ENCODE measurements around the gene HCN4.

HCN4 gene

DNA sequence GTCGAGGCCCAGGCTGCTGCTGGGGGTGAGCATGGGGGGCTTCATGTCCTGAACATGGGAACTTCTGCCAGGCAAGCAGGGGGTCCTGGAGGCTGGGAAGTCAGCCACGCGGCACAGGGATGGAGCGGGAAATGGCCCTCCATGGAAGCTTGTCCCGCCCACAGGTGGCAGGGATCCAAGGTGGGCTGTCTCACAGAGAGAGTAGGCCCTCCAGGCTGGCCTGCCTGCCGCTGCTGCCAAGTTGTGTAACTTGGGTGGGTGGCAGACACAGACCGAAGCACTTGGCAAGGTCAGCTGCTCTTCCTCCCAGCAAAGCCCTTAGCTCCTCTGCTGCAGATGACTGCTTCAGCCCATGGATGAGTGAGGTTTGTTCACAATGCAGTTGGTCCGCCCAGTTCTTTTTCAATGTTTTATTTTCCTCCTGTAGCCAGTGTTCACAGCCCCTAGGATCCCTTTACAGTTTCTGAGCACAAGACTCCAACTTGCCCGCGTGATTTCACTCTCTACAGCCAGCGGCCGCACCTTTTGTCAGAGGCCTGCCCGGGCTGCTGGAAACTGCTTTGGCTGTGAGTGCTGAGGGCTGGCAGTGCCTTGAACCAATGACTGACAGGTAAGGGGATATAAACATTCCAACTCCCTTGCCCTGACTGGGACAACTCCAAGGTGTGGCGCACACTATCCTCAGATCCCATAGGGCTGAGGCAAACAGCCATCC is 26.7 kb downstream of the HCN4 start:
- DNase-seq: peak; percentile 59

DNA sequence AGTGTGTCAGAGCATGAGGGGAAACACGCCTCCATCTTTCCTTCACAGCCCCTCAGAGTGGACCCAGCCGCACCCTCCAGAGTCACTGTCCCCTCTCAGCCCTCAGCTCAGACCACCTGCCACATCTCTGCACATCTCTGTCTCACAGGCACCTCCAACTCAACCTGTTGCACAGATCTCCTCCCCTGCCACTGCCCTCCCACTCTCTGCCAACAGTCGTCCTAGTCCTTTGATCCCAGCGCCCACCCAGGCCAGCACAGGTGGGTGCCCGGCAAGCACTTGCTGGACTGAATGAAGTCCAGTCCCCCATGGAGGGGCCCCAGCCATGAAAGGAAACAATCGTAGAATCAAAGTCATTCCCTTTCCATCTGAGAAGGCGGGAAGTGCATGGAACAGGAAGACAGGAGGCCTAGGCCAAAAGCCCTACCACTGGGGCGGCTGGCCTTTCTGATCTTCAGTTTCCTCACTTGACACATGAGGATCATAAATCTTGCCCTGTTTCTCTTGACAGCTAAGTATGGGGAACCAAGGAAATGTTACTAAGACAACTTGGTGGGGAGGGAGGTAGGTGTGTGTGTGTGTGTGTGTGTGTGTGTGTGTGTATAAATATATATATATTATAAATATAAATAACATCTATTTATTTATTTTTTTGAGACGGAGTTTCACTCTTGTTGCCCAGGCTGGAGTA is 28.1 kb downstream of the HCN4 start:
- DNase-seq: no peak

DNA sequence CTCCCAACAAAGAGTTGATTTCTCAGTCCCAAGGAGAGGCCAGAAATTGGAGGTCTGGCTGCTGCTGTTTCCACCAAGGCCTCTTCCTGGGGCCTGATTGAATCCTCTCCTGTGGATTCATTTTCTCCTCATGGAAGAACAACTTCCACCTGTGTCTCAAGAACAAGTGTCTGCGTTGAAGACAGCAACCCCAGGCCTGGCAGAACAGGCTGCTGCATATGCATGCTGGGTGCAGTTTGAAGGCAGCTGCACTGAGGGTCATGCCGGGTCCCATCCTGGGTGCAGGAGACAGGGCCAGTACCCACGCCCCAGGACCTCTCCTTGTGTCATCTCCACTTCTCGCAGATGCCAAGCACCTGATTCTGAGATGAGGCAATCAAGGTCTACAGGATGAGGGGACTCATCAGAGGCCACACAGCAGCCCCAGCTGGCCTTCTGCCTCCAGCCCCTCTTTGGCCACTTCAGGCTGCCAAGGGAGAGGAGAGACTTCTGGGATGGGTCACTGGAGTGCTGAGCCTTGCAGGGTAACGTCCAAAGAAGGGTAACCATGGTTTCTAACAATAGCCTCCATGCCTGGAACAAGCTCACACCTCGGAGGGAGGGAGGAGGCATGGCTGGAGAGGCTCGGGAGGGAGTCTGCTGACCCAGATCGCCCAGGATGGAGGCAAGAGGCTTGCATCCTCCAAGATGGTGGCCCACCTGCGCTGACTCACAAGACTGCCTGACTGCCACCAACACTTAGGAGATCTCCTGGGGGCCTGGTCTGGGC is 30.0 kb downstream of the HCN4 start:
- no peak for DNase-seq

DNA sequence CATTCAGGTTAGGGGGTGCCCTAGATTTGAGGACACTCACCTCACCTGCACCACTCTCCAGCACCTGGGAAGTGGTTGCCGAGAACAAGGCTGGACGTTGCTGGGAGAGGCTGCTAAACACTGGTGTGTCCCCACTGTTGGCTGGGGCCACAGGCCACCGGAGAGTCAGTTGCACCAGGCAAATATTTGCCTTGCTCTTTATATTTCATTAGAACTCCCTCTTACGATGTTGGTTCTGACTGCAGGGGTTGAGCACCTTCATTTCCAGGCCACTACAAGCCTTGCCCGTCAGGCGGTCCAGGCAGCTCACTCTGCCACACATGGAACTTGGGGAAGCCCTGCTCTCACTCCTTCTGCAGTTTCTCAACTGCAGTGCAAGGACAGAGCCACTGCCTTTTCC is 30.7 kb downstream of the HCN4 start:
- DNase-seq: no peak

DNA sequence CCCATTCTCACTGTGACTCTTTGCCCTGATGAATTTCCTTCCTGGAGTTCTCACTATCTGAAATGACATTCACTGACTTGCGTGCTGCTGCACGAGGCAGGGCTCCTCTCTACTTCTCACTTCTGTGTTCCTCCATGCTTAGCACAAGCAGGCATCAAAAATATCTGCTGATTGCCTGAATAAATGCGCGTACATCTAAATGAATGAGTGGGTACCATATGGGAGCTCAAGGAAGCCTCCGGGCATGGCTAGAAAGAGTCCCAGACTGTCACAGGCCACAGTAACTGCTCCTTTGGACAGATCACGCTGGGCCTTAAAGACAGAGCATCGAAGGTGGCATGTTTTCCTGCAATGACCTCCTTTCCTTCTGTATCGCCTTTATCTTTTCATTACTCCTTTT is 31.6 kb downstream of the HCN4 start:
- DNase-seq: no peak

DNA sequence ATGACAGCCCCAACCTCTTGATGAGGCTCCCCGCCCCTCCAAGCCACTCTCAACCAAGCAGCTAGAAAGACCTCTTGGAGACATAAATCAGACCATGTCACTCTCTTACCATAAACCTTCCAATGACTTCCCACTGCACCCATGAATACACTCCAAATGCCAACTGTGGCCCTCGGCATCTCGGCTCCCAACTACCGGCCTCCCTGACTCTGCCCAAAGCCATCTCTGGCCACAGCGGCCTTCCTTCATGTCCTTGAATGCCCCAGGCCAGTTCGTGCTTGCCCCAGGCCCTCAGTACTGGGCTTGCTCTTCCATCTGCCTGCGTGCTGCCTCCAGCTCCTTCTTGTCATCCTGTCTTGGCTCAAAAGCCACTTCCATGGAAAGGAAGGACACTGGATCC is 32.0 kb downstream of the HCN4 start:
- DNase-seq: no peak

DNA sequence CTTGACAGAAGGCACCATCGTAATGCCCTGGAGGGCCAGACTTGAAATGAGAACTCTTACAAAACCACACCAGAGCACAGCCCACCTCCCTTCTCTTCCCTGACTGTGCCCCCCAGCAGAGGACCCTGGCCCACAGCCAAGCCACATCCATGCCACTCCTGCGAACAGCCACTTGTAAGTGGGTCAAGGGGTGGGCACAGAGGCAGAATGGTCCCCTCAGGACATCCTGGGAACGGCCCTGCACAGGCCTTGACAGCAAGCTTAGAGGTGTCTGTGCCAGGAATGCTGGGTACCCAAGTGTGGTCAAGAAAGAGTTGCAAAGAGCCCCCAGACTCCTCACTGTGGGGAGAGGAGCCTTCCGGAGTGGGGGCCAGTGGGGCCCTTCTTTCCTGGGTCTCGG is 33.3 kb downstream of the HCN4 start:
- DNase-seq: no peak

DNA sequence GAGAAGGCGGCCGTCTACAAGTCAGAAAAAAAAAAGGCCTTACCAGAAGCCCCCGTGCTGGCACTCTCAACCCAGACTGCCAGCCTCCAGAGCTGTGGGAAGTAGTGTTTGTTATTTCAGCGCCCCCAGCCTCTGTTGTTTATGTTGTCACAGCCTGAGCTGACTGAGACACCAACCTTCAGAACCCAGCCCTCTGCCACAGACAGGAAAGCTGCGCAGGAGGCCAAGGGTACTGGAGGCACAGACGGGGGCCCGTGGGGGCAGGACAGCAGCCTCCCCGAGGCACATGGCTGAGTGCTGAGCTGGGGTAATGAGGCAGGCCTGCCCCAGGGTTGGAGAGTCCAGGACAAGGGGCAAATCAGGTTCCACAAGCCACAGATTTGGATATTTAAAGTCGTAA is 33.7 kb downstream of the HCN4 start:
- no peak for DNase-seq

DNA sequence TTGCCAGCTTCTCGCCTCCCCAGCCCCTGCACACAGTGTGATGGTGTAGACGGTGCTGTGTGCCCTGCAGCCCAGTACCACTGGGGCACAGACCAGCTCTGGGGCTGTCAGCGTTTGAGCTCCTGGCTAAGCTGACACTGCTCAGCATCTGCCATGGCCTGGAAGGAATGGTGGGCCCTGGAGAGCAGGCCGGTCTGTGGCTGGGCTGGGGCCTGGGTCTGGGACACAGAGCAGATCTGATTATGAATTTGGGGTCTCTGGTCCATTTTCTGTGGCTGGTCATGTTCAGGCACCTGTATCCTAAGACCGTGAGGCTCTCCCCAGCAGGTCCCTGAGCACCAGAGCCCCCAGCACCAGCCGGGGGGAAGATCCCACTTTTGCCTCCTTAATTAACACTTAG is 34.7 kb downstream of the HCN4 start:
- DNase-seq: no peak

DNA sequence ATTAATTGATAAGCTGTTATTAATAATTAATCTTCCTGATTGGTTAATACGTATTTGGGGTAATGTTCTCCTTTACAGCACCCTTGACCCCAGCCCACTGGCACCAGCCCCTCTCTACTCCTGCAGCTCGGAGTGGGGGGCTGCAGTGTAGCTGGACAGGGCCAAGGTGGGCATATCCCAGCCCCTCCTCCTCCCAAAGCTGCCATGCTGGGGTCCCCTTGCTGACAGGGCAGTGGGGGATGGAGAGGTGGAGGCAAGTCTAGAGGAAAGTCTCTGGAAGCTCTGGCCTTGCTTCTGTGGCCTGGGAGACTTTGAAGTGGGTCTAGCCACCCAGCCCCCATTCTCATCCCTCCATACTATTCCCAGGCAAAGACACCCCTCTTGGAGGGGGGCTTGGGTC is 35.8 kb downstream of the HCN4 start:
- no peak for DNase-seq

DNA sequence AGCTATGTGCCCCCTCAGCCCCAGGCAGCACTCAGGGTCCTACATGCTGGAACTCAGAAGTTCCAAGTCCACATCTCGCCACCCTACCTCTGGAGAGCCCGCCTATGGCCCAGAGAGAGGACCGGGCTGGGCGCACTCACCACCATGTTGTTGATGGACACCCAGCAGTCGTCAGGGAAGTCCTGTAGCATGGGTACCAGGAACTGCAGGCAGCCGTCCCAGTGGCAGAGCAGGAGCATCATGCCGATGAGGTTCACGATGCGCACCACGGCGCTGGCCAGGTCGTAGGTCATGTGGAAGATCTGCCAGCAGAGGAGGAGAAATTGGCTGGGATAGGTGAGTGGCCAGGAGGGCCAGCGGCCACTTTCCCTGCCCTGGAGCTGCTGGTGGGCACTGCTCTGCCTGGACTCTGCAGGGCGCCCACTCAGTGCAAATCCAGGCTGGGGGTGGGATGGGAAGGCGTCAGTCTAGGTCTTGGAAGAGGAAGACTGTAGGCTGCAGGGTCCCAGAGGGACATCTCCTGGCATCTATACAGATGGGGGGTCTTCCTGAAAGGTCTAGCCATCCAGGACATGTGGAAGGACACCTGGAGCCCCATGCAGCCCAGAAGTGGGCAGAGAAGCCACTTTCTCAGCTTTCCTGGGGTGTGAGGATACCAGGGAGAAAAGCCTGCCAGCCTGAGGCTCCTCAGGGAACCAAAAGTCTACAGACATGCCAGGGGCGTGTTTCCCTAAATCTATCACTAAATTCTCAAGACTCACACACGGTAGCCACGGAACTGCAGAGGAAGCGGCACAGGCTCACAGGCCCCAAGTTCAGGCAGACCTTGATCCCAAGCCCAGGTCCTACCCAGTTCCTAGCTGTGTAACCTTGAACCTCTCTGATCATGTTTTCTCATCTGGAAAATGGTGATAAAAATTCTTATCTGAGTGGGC is 36.5 kb downstream of the HCN4 start:
- DNase-seq: no peak

DNA sequence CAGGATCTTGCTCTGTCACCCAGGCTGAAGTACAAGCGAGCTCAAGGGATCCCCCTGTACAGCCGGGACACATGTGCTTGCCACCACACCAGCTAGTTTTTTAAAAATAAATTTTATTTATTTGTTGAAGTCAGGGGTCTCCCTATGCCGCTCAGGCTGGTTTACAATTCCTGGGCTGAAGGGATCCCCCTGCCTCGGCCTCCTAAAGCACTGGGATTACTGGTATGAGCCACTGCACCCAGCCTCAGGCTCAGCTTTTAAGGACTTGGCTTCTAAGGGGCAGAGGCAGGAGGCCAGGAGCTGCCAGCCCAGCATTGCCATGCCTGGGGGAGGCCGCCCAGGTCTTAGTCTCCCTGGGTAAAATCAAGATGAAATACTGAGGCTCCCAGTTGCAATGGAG is 37.3 kb downstream of the HCN4 start:
- no peak for DNase-seq

DNA sequence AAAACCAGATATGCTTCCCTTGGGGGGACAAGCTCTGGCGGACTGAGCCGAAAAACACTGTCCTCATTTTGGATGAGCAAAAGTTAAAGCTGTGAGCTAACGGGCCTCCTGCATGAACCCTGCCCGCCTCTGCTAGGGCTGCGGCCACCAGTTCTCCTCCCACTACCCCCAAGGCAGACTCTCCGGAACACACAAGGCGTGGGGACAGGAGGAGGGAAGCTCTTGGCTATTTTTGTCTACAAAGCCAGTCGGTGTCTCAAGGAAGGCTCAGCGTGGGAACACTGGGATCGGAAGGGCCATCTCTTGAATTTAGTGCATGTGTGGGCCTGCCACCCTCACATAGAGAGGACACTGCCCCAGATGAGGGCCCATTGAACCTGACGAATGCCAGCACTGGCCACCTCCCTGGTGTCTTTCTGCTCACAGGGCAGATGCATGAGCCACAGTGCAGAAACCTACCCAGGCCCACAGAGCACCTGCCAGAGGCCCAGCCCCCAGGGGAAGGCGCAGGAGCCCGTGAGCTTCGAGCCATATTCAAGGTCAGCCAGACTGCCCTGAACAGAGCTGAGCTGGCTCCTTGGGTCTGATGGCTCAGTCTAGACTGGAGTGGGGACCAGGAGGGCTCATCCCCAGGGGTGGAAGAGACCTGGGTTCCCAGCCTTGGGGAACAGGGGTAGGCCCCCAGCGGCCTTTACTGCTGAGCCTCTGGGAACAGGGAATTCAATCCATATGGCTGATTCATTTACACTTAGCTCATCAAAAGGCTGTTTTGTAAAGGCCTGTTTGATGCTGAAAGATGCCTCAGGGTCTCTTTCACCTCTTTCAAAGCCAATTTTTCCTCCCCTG is 38.3 kb downstream of the HCN4 start:
- no peak for DNase-seq

DNA sequence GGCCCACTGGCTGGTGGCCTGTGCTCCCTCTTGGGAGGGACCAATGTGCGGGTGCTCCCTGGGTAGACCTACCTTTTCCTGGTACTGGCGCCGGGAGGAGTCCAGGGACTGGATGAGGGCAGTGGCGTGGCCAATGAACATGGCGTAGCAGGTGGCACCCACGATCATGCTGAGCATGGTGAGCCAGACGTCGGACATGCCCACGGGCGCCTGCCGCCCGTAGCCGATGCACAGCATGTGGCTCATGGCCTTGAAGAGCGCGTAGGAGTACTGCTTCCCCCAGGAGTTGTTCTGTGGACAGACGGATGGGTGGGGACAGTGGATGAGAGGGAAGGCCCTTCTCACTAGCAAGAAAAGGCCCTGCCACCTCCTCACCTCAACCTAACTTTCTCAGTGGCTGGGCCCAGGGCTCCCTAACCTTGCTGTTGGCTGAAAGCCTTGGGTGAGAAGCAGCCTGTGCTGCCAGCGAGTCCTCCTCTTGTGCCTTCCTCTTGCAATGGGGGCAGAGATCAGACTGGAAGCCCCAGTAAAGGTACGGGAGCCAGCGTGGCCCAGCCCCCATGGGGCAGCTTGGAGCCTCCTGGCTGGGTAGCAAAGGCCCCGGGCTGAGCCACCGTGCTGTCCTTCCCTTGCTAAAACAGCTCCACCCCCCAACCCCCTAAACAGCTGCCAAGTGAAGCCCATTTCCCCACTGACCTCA is 39.1 kb downstream of the HCN4 start:
- no peak for DNase-seq

DNA sequence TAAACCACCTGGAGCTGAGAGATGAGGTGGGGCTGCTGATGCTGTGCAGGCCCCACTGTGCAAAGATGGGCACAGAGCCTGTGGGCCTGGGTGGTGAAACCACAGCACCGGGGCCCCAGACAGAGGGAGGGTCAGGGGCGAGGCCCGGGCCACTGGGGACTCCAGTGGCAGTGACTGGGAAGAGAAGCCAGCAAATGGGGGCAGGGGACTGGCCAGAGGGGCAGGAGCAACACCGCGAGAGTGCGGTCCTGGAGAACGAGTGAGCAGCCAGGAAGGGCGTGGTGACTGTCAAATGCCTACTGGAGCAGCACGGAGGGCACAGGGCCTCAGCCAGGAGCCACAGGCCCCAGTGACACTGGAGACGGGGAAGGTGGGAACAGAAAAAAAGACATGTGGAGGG is 39.8 kb downstream of the HCN4 start:
- no peak for DNase-seq

DNA sequence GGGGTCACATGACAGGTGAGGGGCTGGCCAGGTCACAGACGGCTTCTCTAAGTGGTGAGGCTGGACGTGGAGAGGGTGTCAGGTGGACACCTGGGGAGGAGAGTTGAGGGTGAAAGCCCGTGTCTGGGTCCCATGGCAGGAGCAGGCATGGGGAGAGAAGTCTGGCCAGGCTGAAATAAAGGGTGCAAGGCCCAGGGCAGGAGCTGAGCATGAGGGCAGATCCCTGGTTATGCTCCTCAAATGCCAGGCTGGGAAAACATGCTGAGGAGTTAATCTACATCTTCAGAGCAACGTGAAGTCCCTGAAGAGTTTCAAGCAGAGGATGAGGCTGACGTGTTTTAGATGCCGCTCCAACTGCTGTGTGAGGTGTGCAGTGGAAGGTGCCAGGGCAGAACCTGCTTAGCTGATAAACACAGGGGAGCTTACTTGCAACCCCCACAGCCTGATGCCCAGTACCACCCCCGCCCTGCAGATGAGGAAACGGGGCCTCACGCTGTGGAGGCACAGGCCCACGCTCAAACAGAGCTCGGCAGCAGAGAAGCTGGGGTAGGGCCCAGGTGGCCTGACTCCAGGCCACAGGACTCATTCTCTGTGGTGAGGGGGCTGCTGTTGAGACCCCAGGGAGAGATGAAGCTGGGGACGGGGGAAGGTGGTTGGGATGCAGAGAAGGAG is 40.5 kb downstream of the HCN4 start:
- DNase-seq: no peak

DNA sequence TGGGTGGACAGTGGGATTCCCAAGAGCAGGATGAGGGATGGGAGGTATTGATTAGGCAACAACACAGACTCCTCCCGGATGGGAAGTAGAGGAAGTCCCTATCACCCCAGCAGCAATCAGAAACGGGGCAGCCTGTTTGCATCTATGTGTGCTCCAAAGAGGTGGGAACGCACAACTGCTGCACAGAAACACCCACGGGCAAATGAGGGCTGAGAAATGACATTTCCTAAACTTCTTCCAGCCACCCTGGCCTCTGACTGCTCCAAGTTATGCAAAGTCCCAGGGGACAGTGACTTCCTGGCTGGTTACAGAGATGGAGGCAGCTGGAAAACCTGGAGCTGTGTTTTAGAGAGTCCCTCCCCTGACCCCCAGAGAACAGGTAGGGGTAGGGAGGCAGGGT is 42.6 kb downstream of the HCN4 start:
- no peak for DNase-seq

DNA sequence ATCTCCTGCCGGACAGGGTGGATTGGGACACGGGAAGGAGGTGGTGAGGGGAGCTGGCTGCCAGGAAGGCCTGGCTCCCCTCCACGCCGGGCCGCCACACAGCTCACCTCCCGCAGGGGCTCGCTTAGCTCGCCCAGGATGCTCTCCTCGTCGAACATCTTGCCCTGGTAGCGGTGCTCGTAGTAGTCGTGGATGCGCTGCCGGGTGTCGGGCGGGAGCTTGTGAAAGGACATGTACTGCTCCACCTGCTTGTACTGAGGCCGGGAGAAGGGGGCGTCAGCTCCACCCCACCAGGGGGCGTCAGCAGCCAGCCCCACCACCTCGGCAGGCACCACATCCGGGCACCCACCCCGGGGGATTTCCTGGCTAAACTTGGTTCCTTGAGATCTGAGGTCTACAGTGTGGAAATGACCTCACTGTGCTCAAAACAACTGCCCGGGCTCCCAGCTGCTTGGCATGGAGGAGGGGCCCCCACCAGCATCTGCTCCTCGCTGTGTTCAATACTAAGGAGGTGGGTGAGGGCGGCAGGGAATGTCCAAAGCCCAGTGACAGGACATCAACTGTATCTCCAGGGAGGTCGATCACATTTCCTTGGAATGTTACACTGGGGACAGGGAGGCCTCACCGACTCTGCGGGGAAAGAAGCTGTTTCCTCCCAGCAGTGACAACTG is 43.4 kb downstream of the HCN4 start:
- no peak for DNase-seq

DNA sequence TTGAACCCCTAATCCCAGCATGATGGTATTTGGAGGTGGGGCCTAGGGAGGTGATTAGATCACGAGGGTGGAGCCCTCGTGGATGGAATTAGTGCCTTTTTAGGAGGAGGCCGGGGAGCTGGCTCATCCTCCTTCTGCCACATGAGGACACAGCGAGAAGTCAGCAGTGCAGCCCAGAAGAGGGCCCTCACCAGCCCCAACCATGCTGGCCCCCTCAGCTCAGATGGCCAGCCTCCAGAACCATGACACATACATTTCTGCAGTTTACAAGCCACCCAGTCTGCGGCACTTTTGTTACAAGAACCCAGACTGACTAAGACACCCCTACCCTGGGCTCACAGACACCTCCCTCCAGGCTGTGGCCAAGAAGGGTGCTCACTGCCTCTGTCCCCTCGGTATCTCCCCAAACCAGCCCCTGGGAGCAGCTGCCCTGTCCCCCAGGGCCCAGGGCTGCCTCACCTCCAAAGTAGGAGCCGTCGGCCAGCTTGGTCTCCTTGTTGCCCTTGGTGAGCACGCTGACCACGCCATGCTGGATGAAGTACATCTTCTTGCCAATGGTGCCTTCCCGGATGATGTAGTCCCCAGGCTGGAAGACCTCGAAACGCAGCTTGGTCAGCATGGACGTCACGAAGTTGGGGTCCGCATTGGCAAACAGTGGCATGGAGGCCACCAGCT is 44.1 kb downstream of the HCN4 start:
- DNase-seq: no peak

DNA sequence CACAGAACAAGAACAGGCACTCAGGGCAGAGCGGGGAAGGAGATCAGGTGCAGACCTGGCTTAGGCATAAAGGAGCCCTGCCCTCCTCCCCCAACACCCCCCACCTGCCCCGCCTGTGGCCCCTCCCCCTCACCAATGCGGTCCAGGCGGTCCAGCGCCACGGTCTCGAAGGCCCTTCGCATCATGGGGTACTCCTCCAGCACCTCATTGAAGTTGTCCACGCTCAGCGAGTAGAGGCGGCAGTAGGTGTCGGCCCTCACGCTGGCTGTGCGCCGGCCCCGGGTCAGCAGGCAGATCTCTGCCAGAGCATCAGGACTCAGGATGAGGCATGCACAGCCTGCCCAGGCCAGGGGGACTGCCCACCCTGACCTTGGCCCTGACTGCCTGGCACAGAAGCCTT is 44.8 kb downstream of the HCN4 start:
- DNase-seq: no peak

Measured in NCI-H446 treated with DMSO at 0.1 percent for 48 hours (cell line).